Upper lobe of left lung (tissue), 6 donors: Measurements from ENCODE around the gene HOGA1. TPM values are rescaled to one million over a fixed set of nuclear protein-coding genes. Genes with fewer than 3 reads are reported as not detected.
"Not testable (repeated sequence)": the region's sequence is repeated elsewhere in the genome, so short reads cannot be mapped to it uniquely, and the experiment has no call there.

ENCODE experiments used
- ATAC-seq, 2 donors: fragments of 200-7000 bp; cut with Tn5 transposase; one replicate each; pipeline ENCODE4 v1.9.1; 2022; ENCODE audit warnings: mild to moderate bottlenecking in 2 of 2, moderate library complexity in 2 of 2; ENCODE audit not compliant: low FRiP score in 2 of 2
- DNase-seq, 2 donors: peaks; one replicate each; pipeline ENCODE4 v3.0.0-alpha.2; 2019 to 2020
- H3K27ac ChIP-seq, 4 donors: fragments of 200-600 bp; sonication (generic); one replicate each; pipeline ENCODE4 v1.5.1; 2016 to 2019
- H3K27me3 ChIP-seq, 4 donors: fragments of 200-600 bp; sonication (generic); one replicate each; pipeline ENCODE4 v1.5.1; 2017 to 2019
- H3K36me3 ChIP-seq, 4 donors: fragments of 200-600 bp; sonication (generic); one replicate each; pipeline ENCODE4 v1.5.1; 2016 to 2019
- H3K4me1 ChIP-seq, 4 donors: fragments of 200-600 bp; sonication (generic); one replicate each; pipeline ENCODE4 v1.5.1; 2018 to 2019
- H3K4me3 ChIP-seq, 4 donors: fragments of 200-600 bp; sonication (generic); one replicate each; pipeline ENCODE4 v1.5.1; 2017 to 2019; ENCODE audit warnings: mild to moderate bottlenecking in 2 of 4, moderate library complexity in 1 of 4
- H3K9me3 ChIP-seq, 4 donors: fragments of 200-600 bp; sonication (generic); one replicate each; pipeline ENCODE4 v1.5.1; 2018 to 2019
- EP300 ChIP-seq, 4 donors: sonication (generic); formaldehyde crosslinking; IDR thresholded peaks; one replicate each; pipeline ENCODE4 v1.5.1; 2017; ENCODE audit warnings: antibody characterized with exemption in 4 of 4, control low read depth in 2 of 4
- POLR2A ChIP-seq, 4 donors: fragments of 450-650 bp; IDR thresholded peaks; one replicate each; pipeline ENCODE4 v1.5.1; 2016 to 2017; ENCODE audit warnings: antibody characterized with exemption in 4 of 4, mild to moderate bottlenecking in 2 of 4
- POLR2AphosphoS5 ChIP-seq, 2 donors: sonication (generic); formaldehyde crosslinking; IDR thresholded peaks; one replicate each; pipeline ENCODE4 v1.5.1; 2017; ENCODE audit warnings: antibody characterized with exemption in 2 of 2
- WGBS, 2 donors: methylation state at CpG; one replicate each; pipeline ENCODE4 v1.1.5; 2017 to 2018; 5-methylcytosine and 5-hydroxymethylcytosine counted together
- total RNA-seq, 6 donors: library from RNA; depleted of rRNA in 4 of 6; stranded (reverse); fragments of >200 nt in 4 of 6; gene quantifications; one replicate each; pipeline versions ENCODE4 v1.1.0 to v1.2.1, GENCODE V29; 2016 to 2021
- TF ChIP-seq, protein P1 (sequence below), 6 experiments: fragments of 450-650 bp in 4 of 6; fragments of 200-600 bp in 2 of 6; sonication (generic) in 2 of 6; IDR thresholded peaks; one replicate each; pipeline ENCODE4 v1.5.1; 2016 to 2019; ENCODE audit warnings: antibody characterized with exemption in 6 of 6
- donor health status: DM: no; HTN: no; CAD: no; lungs with moderate emphysema.
- donor health status: DM: no; HTN: yes; CAD: no; lungs with severe emphysema.

Gene HOGA1
- total RNA-seq, 6 donors from 2014 or later, result 0.39 to 4.2 (median 1.9) TPM

DNA sequence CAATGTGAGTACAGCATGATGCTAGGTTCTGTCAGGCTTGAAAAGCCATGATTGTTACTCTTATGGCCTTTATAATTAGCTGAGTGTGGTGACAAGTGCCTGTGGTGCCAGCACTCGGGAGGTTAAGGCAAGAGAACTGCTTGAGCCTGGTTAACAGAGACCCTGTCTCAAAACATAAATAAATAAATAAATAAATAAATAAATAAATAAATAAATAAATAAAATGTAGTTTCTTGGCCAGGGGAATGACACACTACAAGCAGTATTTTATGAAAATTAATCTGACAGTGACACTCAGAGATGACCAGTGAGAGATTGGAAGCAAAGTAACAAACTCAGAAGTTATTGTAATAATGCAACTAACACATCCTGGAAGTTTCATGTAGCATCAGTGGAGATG lies 51.4 kb downstream of the HOGA1 start:
- no peak overlapping the region for H3K27ac ChIP-seq
- TF ChIP-seq, protein P1, sequence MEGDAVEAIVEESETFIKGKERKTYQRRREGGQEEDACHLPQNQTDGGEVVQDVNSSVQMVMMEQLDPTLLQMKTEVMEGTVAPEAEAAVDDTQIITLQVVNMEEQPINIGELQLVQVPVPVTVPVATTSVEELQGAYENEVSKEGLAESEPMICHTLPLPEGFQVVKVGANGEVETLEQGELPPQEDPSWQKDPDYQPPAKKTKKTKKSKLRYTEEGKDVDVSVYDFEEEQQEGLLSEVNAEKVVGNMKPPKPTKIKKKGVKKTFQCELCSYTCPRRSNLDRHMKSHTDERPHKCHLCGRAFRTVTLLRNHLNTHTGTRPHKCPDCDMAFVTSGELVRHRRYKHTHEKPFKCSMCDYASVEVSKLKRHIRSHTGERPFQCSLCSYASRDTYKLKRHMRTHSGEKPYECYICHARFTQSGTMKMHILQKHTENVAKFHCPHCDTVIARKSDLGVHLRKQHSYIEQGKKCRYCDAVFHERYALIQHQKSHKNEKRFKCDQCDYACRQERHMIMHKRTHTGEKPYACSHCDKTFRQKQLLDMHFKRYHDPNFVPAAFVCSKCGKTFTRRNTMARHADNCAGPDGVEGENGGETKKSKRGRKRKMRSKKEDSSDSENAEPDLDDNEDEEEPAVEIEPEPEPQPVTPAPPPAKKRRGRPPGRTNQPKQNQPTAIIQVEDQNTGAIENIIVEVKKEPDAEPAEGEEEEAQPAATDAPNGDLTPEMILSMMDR (IDR thresholded peaks at IDR 0.05), result no peak
- TF ChIP-seq POLR2A (IDR thresholded peaks at IDR 0.05), result no peak
- no peak for TF ChIP-seq EP300 (IDR thresholded peaks at IDR 0.05)
- no peak for TF ChIP-seq POLR2AphosphoS5 (IDR thresholded peaks at IDR 0.05)
- no peak for DNase-seq
- no peaks in the 10 kb centered on the region for H3K9me3 ChIP-seq
- H3K4me3 ChIP-seq, result no peak overlapping the region
- WGBS, 2 donors, result 94 to 100% methylated on average over 1 of the region's 1 CpG
- no peaks in the 10 kb centered on the region for H3K27me3 ChIP-seq
- no peak for ATAC-seq
- H3K36me3 ChIP-seq, result no peaks in the 10 kb centered on the region
- peaks cover 5 to 16% (median 9%) of the 10 kb centered on the region in 4 donors for H3K4me1 ChIP-seq

DNA sequence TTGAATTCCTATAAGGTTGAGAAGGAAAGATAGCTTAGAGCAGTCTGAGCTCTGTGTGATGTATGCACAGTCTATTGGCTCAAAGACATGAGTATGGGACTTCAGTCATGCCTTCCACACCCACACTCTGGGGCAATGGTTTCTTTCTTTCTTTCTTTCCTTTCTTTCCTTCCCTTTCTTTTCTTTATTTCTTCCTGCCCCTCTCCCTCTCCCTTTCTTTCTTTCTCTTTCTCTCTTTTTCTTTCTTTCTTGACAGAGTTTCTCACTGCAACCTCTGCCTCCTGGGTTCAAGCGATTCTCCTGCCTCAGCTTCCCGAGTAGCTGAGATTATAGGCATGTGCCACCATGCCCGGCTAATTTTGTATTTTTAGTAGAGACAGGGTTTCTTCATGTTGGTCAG lies 54.9 kb downstream of the HOGA1 start:
- H3K27me3 ChIP-seq, H3K9me3 ChIP-seq, H3K36me3 ChIP-seq, H3K4me3 ChIP-seq, H3K27ac ChIP-seq, ATAC-seq, DNase-seq: not testable (repeated sequence)
- peaks cover 16 to 23% (median 19%) of the 10 kb centered on the region in 4 donors for H3K4me1 ChIP-seq
- 94 to 96% methylated on average over 3 of the region's 3 CpGs for WGBS, 2 donors

DNA sequence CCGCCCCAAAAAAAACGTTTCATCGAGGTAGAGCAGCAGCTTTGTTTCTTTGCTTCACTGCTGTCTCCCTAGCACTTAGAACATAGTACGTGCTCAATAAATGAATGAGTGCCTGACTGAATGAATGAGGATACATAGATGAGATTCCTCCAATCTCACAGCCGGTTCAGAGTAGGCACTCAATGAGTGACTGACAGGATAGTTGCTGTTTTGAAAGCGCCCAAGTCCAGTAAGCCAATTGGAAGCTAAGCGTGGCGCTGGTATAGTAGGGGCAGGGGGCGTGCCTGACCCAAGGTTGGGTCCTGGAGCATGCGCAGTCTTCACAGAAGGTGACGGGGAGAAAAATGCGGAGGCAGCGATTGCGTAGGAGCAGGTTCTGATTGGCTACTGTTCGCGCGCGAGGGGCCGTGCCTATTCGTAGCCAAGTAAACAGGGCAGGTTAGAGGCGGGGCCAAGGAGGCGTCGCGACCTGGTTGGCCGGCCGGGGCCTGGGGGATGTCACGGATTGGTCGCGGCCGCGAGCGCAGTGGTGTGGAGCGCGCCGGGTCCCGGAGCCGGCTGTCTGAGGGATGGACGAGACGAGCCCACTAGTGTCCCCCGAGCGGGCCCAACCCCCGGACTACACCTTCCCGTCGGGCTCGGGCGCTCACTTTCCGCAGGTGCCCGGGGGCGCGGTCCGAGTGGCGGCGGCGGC lies 56.1 kb downstream of the HOGA1 start, which contains the start of gene PI4K2A:
Gene PI4K2A (plus strand): TSS at position 498 of the 694 bp plus-strand sequence. CDS start 72 bp downstream, at position 570.
- Histone ChIP-seq H3K27ac (peak within 1 kb of the TSS; percentile 82 to 89 (median 88)), H3K36me3 (peaks cover 0 to 14% (median 8%) of the 10 kb centered on the region in 4 donors), H3K9me3 (no peaks in the 10 kb centered on the region), H3K4me1 (peaks cover 16 to 23% (median 19%) of the 10 kb centered on the region in 4 donors), H3K4me3 (peak within 1 kb of the TSS; percentile 67 to 96 (median 83)), H3K27me3 (no peaks in the 10 kb centered on the region)
- TF ChIP-seq, protein P1 (IDR thresholded peaks at IDR 0.05), result peak in 2 of 6 experiments; percentile 14 to 16
- TF ChIP-seq EP300 (IDR thresholded peaks at IDR 0.05), result no peak
- TF ChIP-seq POLR2AphosphoS5 (IDR thresholded peaks at IDR 0.05), result peak; percentile 37 to 80
- peak in 3 of 4 donors; percentile 74 to 96 (median 93) for TF ChIP-seq POLR2A (IDR thresholded peaks at IDR 0.05)
- 4 to 7% methylated on average over 15 to 24 of the region's 54 CpGs for WGBS, 2 donors
- ATAC-seq (peak; percentile 99 to 100), DNase-seq (peak; percentile 98 to 99)

DNA sequence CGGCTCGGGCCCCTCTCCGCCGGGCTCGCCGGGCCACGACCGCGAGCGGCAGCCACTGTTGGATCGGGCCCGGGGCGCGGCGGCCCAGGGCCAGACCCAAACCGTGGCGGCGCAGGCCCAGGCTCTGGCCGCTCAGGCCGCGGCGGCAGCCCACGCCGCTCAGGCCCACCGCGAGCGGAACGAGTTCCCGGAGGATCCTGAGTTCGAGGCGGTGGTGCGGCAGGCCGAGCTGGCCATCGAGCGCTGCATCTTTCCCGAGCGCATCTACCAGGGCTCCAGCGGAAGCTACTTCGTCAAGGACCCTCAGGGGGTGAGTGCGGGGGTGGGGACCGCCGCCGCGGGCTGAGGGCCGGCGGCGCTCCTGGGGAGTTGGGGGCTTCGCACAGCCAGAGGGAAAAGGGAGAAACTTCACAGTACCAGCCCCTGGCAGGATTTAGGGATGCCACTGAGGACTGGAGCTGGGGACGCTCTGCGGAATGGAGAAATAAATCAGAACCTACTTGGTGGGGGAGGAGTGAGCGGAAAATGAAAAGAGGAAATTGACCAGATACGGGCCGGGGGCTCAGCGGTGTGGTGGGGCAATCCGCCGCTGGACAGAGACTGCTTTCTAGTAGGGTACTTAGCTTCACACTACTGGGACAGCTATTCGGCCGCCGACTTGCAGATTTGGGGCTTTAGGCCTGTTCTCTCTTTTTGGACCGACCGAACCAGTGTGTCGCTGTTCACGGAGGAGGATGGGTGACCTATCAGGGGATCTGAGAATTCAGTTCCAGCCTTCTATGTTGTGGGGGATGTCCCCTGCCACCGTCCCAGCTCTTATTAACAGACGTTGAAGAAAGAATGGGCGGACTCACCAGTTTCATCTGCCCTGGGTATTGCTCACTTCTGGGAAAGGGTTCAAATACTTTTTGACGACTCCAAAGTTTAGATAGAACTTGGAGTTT lies 57.0 kb downstream of the HOGA1 start:
- peaks cover 0 to 15% (median 8%) of the 10 kb centered on the region in 4 donors for H3K36me3 ChIP-seq
- no peaks in the 10 kb centered on the region for H3K27me3 ChIP-seq
- H3K9me3 ChIP-seq, result no peaks in the 10 kb centered on the region
- peaks cover 16 to 23% (median 19%) of the 10 kb centered on the region in 4 donors for H3K4me1 ChIP-seq
- H3K27ac ChIP-seq, result peak overlapping the region; percentile 82 to 89 (median 88)
- 2 to 4% methylated on average over 29 to 39 of the region's 67 CpGs for WGBS, 2 donors
- no peak for TF ChIP-seq EP300 (IDR thresholded peaks at IDR 0.05)
- TF ChIP-seq, protein P1 (IDR thresholded peaks at IDR 0.05), result peak in 1 of 6 experiments; percentile 2
- peak in 1 of 4 donors; percentile 9 for TF ChIP-seq POLR2A (IDR thresholded peaks at IDR 0.05)
- peak in 1 of 2 donors; percentile 14 for TF ChIP-seq POLR2AphosphoS5 (IDR thresholded peaks at IDR 0.05)
- DNase-seq (peak in 1 of 2 donors; percentile 37), ATAC-seq (peak in 1 of 2 donors; percentile 72)
- peak overlapping the region; percentile 67 to 96 (median 83) for H3K4me3 ChIP-seq

DNA sequence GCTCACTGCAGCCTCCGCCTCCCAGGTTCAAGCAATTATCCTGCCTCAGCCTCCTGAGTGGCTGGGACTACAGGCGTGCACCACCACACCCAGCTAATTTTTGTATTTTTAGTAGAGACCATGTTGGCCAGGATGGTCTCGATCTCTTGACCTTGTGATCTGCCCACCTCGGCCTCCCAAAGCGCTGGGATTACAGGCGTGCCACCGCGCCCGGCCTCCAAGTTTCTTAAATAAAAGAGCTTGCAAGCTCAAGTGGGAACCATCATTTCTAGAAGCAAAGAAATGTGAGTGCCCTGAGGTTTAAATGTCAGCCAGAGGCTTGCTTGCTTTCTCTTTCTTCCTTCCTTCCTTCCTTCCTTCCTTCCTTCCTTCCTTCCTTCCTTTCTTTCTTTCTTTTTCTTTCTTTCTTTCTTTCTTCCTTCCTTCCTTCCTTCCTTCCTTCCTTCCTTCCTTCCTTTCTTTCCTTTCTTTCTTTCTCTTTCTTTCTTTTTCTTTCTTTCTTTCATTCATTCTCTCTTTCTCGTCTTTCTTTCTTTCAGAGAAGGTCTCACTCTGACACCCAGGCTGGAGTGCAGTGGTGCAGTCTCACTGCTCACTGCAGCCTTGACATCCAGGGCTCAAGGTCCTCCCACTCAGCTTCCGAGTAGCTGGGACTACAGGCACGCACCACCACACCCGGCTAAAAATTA lies 58.4 kb downstream of the HOGA1 start:
- not testable (repeated sequence) for ATAC-seq, H3K27me3 ChIP-seq, H3K9me3 ChIP-seq, H3K27ac ChIP-seq
- H3K4me1 ChIP-seq, result peaks cover 20 to 27% (median 23%) of the 10 kb centered on the region in 4 donors
- WGBS, 2 donors, result 94 to 95% methylated on average over 13 of the region's 13 CpGs
- peak overlapping the region in 1 of 4 donors; percentile 96 for H3K4me3 ChIP-seq
- H3K36me3 ChIP-seq, result peaks cover 0 to 19% (median 8%) of the 10 kb centered on the region in 4 donors
- DNase-seq, result peak in 1 of 2 donors; percentile 55
